HG03175 (cell line): Measurements from ENCODE around the gene C10orf71.
A peak's percentile ranks its signal among the peaks of the same experiment; 100 is the strongest.

Experiments used
- ATAC-seq: cut with Tn5 transposase; IDR thresholded peaks from one replicate; pipeline ENCODE4 v1.9.1; 2021; ENCODE audit warnings: mild to moderate bottlenecking, moderate library complexity; ENCODE audit not compliant: unreplicated experiment

The C10orf71 gene

GRCh38 chr10:49359349-49360270 lies 60.6 kb downstream of the C10orf71 start:
- no peak for ATAC-seq

DNA sequence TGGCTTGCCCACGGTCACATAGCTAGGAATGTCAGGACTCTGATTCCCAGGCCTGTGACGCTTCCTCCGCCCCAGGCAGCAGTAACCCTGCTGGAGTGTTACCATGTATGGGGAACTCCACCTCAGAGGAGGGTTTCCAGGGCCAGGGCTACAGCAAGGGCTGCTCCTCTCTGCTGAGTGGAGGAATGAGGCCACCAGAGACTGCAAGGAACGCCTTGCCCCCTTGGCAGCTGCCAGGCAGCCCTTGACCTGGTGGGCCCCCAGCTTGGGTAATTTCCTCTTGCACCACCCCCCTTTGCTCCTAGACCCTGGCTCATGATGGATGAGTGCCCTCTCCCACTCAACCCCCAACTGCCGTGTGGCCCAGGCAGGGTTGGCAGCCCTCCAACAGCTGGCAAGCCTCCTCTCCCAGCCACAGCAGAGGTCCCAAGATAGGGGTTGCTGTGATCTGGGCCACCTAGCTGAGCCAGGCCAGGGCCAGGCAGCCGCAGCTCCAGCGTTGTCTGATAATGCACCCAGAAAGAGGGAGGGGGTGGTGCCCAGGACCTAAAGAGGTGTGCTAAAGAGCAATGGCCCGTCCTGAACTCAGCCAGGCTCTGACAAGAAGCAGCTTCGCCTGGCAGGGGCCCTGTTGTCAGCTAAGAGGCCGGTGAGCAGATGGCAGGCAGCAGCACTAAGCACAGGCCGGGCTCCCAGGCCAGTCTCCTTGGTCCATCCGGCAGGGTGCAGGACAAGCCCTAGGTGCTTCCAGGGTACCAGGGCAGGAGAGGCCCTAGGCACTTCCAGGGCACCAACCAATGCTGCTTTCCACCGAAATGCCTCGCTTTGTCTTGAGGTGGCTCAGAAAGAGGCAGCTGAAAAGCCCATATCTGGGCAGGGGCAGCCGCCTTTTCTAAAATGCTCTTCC lies 61.6 kb downstream of the C10orf71 start:
- ATAC-seq = no peak

GRCh38 chr10:49361178-49361554 lies 62.2 kb downstream of the C10orf71 start:
- no peak for ATAC-seq

DNA sequence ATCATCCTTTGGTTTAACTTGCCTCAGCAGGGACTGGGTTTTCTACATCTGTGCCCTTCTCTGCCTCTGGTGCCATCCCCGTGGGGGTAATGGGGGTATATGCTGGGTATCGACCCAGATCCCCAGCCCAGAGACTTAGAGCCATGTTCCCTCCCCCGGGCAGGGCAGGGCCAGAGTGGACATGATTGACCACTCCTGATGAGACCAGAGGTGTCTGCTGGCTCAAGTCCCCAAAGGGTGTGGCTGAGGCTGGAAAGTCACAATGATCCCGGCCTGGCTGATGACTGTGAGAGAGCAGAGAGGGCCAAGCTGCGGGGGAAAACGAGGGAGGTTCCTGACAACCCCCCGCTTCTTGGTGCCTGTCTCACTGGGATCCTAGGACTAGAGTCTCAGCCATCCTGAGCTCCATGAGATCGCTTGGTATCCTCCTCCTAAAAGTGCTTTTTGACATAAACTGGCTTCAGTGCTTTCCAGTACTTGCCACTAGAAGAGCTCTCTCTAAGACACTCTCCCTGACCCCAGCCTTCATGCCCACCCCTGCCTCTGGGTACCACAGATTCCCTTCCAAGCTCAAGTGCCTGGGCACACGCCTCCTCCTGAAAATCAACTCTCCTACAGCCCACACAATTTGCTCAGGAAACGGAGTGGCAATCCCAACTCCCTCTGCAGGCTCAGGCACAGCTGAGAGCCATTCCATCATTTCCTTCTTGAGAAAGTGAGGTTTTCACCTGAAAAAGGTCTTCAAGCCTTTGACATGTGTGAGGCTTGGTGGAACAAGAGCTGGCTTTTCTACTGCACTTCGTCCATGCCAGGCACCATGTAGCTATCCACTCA lies 63.0 kb downstream of the C10orf71 start:
- no peak for ATAC-seq

DNA sequence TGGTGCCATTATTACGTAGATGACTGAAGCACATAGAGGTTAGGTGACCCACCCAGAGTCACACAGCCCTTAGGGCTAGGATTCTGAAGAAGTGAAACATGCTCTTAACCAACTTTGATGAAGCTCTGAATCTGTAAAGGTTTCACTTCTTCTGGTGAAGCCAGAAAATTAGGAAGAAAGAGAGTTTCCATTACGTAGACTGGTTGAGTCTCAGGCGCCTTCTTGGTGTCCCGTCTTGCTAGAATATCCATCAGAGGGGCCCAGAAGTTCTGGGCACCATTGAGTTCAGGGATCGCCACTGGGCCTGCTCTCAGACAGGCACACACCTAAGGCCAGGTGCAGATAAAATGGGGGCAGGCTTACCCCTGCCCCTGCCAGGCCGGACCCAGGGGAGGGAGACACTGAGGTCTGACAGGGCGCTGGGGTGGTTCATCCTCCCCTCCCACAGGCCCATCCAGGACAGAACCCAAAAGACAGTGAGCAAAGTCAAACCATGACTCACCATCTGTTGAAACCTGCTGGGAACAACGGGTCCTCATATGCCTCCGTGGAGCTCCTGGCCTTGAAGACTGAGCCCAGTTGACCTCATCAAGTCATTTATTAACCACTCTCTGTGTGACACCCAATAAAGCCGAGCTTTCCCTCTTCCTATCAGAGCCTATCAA lies 63.8 kb downstream of the C10orf71 start:
- ATAC-seq = peak; percentile 90

- no peak for ATAC-seq
Measured at GRCh38 chr10:49363309-49364031, 64.5 kb downstream of the C10orf71 start.

DNA sequence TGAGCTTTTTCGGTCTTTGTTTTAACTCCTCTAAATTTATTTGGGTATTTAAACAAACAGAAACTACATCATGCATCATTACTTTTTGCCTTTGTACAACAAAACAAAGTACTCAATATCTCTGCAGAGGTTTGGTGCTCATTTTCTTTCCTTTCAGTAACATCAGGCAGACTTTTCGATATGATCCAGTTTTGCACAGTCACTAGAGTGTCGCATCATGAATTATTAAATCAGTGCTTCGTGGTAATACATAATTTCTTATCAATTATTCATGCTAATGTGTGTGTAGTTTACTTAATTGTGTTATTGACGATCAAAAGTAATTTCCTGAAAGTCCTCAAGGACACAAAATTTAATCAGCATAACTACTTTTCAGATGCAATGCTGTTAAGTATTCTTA lies 65.1 kb downstream of the C10orf71 start:
- ATAC-seq = no peak

GRCh38 chr10:49364747-49365146 lies 65.8 kb downstream of the C10orf71 start:
- ATAC-seq = no peak

DNA sequence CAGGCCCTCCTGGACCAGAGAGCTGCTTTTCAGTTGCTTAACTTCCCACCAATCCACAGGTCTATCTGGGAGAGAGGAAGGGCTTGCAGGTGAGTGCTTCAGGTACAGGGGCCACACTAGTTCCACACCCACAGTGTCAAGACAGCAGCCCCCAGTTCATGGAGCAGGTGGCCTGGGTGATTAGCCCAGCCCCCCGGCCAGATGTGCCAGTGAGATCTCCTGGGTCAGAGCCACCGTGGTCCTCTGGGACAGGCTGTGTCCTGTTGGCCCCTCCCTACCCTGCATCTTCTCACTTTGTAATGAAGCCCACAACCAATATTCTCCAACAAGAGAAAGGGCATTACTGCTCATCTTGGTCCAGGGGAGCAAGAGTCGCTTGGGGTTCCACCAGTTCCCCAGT lies 66.3 kb downstream of the C10orf71 start:
- ATAC-seq = no peak

DNA sequence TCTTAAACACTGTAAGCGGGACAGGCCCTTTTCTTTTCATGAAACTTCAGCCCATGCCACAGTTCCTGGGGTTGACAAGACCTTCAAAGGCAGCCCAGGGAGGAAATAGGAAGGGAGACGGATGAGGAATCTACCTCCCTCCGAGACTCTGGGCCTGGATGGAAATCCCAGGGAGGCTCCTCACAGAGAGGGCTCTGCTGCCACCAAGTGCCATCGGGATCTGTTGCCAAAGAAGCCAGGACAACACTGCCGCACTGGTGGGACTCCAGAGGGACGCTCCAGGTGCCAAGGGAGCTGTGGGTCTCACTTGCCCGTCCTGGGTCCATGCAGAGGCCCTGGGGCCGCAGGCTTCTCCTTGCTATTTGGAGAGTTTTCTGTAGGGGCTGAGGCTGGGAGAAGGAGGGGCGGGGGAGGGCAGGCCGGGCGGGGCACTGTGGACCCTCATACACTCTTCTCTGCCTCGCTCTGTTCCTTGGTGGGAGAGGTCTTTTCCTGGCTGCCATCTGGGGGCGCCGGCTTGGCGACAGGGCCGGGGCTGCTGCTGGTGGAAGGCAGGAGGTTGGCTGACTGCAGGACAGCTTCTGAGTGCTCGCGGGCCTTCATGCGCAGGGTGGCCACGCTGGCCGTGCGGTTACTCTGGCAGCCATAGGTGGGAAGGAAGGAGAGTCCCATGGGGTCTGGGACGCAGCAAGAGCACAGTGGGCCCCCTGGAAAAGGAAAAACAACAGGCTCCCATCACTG lies 66.9 kb downstream of the C10orf71 start:
- no peak for ATAC-seq

- ATAC-seq = no peak
Measured at GRCh38 chr10:49366460-49366859, 67.5 kb downstream of the C10orf71 start.

GRCh38 chr10:49367600-49367999 lies 68.6 kb downstream of the C10orf71 start:
- no peak for ATAC-seq

- no peak for ATAC-seq
Measured at GRCh38 chr10:49368256-49368655, 69.3 kb downstream of the C10orf71 start.

DNA sequence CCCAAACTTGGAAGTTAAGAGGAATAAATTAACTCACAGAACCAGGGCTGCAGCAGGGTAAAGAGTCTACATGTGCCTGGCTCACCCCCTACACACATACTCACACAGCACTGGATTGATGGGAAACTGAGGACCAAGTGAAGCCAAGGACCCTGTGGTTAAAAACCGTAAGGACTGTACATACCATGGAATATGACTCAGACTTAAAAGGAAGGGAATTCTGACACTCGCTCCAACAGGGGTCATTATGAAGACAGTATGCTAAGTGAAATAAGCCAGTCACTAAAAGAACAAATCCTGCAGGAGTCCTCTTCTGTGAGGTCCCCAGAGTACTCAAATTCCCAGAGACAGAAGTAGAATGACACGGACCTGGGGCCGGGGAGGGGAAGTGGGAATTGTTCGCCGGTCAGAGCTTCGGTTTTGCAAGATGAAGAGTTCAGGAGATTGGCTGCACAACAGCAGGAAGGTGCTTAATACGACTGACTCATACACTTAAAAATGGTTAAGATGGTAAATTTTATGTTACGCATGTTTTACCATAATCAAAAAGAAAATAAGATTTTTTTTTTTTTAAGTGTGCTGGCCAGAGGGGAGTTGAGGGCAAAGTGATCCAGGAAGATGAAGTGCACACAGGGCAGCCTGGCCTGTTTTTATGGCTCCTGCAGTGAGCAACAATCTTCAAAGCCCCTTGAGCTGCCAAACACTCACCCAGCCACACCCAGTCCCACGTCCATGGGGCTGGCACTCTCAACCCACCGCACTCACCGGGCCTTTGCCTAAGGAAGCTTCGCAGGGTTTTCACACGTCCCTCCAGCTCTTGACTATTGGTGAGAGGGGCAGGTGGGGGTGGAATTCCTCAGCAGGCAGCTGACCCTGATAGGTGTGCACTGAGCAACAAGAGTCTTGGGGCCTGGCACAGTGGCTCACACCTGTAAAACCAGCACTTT lies 70.5 kb downstream of the C10orf71 start:
- no peak for ATAC-seq

GRCh38 chr10:49370326-49371100 lies 71.5 kb downstream of the C10orf71 start:
- ATAC-seq = no peak

DNA sequence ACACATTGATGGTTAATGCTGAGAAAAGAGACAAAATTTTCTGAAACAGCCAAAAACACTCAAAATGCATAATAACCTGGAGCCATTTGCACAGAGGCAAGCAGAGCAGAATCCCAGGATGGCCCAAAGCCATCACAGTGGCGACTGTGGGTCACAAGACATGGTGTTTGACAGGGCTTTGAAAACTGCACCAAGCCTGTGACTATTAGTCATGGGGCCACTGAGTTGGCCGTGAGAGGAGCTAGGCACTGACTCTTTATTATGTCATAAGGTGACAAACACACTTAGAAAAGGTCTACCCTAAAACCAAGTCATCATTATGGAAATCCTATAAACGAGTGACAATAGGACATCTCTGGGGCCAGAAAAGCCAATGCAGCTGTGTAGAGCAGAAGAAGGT lies 73.0 kb downstream of the C10orf71 start:
- no peak for ATAC-seq

GRCh38 chr10:49373361-49373760 lies 74.4 kb downstream of the C10orf71 start:
- ATAC-seq = no peak
